CD8-positive, alpha-beta memory T cell (primary cell): ENCODE measurements around the gene PLPP2. TPM values are rescaled to one million over a fixed set of nuclear protein-coding genes. Genes with fewer than 3 reads are reported as not detected.

ENCODE experiments used
- CTCF ChIA-PET: fragments of 350-600 bp; sonication (Branson Sonifier 250); formaldehyde crosslinking; loops from one replicate; lab custom pipeline; 2021; ENCODE audit warnings: antibody characterized with exemption; lab: Charles Lee
- POLR2A ChIA-PET: fragments of 350-600 bp; sonication (Branson Sonifier 250); formaldehyde crosslinking; loops from one replicate; lab custom pipeline; 2021; ENCODE audit warnings: antibody characterized with exemption; lab: Charles Lee
- DNase-seq, 5 donors: peaks; one replicate each; pipeline versions ENCODE4 v3.0.0 to v3.0.0-alpha.2; 2020 to 2022; ENCODE audit warnings: mixed read lengths in 1 of 5
- H3K27ac ChIP-seq: one replicate; pipeline ENCODE4 v1.7.0; 2013; ENCODE audit warnings: low read depth, mild to moderate bottlenecking, low read length, moderate library complexity
- H3K27me3 ChIP-seq: 2 replicates; pipeline ENCODE4 v1.7.0; 2013; ENCODE audit warnings: low read length, mild to moderate bottlenecking; ENCODE audit not compliant: insufficient read depth, poor library complexity, severe bottlenecking
- H3K36me3 ChIP-seq: 2 replicates; pipeline ENCODE4 v1.7.0; 2013; ENCODE audit warnings: mild to moderate bottlenecking, low read length, moderate library complexity; ENCODE audit not compliant: insufficient read depth
- H3K4me1 ChIP-seq: 2 replicates; pipeline ENCODE4 v1.7.0; 2013; ENCODE audit warnings: mild to moderate bottlenecking, low read length, moderate library complexity; ENCODE audit not compliant: insufficient read depth
- H3K4me3 ChIP-seq: 2 replicates; pipeline ENCODE4 v1.7.0; 2013; ENCODE audit warnings: mild to moderate bottlenecking, low read length
- H3K9me3 ChIP-seq: 2 replicates; pipeline ENCODE4 v1.7.0; 2013; ENCODE audit warnings: mild to moderate bottlenecking, low read length
- H3K27ac Mint-ChIP-seq, 8 donors: one replicate each; pipeline ENCODE4 v1.8.0; 2020 to 2021; ENCODE audit warnings: mixed read lengths in 8 of 8, mild to moderate bottlenecking in 6 of 8, inconsistent platforms in 3 of 8, moderate library complexity in 3 of 8
- H3K27me3 Mint-ChIP-seq, 2 donors: one replicate each; pipeline ENCODE4 v1.8.0; 2020 to 2021; ENCODE audit warnings: mixed read lengths in 2 of 2, mild to moderate bottlenecking in 1 of 2, moderate library complexity in 1 of 2
- H3K36me3 Mint-ChIP-seq, 3 donors: one replicate each; pipeline ENCODE4 v1.8.0; 2020 to 2021; ENCODE audit warnings: mixed read lengths in 3 of 3, inconsistent platforms in 1 of 3, mild to moderate bottlenecking in 1 of 3
- H3K4me1 Mint-ChIP-seq, 3 donors: one replicate each; pipeline ENCODE4 v1.8.0; 2020 to 2021; ENCODE audit warnings: mixed read lengths in 3 of 3, inconsistent platforms in 1 of 3, mild to moderate bottlenecking in 1 of 3
- H3K4me3 Mint-ChIP-seq, 7 donors: one replicate each; pipeline ENCODE4 v1.8.0; 2020 to 2021; ENCODE audit warnings: mixed read lengths in 7 of 7, mild to moderate bottlenecking in 6 of 7, moderate library complexity in 4 of 7, inconsistent platforms in 2 of 7
- H3K9me3 Mint-ChIP-seq, 5 donors: one replicate each; pipeline ENCODE4 v1.8.0; 2020 to 2022; ENCODE audit warnings: mixed read lengths in 5 of 5, mild to moderate bottlenecking in 3 of 5, moderate library complexity in 2 of 5, inconsistent platforms in 1 of 5
- polyA plus RNA-seq: library from polyadenylated mRNA; unstranded; fragments of 300-500 nt; fragmentation: Illumina TruSeq; gene quantifications from one replicate; pipeline ENCODE4 v1.2.3, GENCODE V29; 2021
- total RNA-seq, 2 experiments: library from RNA; stranded (reverse); gene quantifications; one replicate each; pipeline ENCODE4 v1.2.3, GENCODE V29; 2021

The PLPP2 gene
- total and polyA plus RNA-seq, 3 experiments from 2014 or later, result 2.3 TPM; not detected in 2

GRCh38 chr19:294341-294945, 3.2 kb upstream of the PLPP2 start:
- Histone ChIP-seq H3K4me3 (no peak overlapping the region), H3K36me3 (no peaks in the 10 kb centered on the region), H3K27me3 (peaks cover 13% of the 10 kb centered on the region), H3K4me1 (peaks cover 9% of the 10 kb centered on the region), H3K9me3 (no peaks in the 10 kb centered on the region), H3K27ac (no peak overlapping the region)
- Mint-ChIP-seq H3K36me3 (peaks cover 0 to 3% (median 0%) of the 10 kb centered on the region in 3 donors), H3K4me1 (peaks cover 16 to 19% (median 19%) of the 10 kb centered on the region in 3 donors), H3K27ac (no peak overlapping the region), H3K27me3 (peaks cover 30 to 53% of the 10 kb centered on the region in 2 donors), H3K4me3 (peak overlapping the region in 6 of 7 donors; percentile 32 to 83 (median 38)), H3K9me3 (no peaks in the 10 kb centered on the region)
- POLR2A ChIA-PET, result no interaction called here
- CTCF ChIA-PET, result no interaction called here
- DNase-seq, result no peak

GRCh38 chr19:293436-294110, 2.4 kb upstream of the PLPP2 start:
- Mint-ChIP-seq H3K36me3 (peaks cover 0 to 3% (median 0%) of the 10 kb centered on the region in 3 donors), H3K27me3 (peaks cover 32 to 61% of the 10 kb centered on the region in 2 donors), H3K4me3 (peak overlapping the region in 4 of 7 donors; percentile 29 to 74 (median 40)), H3K27ac (peak overlapping the region in 1 of 8 donors; percentile 43), H3K9me3 (no peaks in the 10 kb centered on the region), H3K4me1 (peaks cover 16 to 19% (median 19%) of the 10 kb centered on the region in 3 donors)
- POLR2A ChIA-PET, result no interaction called here
- Histone ChIP-seq H3K36me3 (no peaks in the 10 kb centered on the region), H3K4me1 (peaks cover 9% of the 10 kb centered on the region), H3K27me3 (peaks cover 13% of the 10 kb centered on the region), H3K27ac (no peak overlapping the region), H3K9me3 (no peaks in the 10 kb centered on the region), H3K4me3 (no peak overlapping the region)
- DNase-seq, result no peak
- CTCF ChIA-PET, result interaction anchor here (0.6 kb wide), 1 partner anchor 69 kb away, joined by 3 read pairs; no protein-coding TSS in a partner anchor

- no peaks in the 10 kb centered on the region for H3K9me3 ChIP-seq
- H3K4me1 ChIP-seq, result peaks cover 9% of the 10 kb centered on the region
- peaks cover 0 to 3% (median 0%) of the 10 kb centered on the region in 3 donors for H3K36me3 Mint-ChIP-seq
- peaks cover 13% of the 10 kb centered on the region for H3K27me3 ChIP-seq
- ChIA-PET CTCF (interaction anchor here (0.6 kb wide), 1 partner anchor 69 kb away, joined by 3 read pairs; no protein-coding TSS in a partner anchor), POLR2A (no interaction called here)
- H3K4me3 Mint-ChIP-seq, result peak overlapping the region in 4 of 7 donors; percentile 29 to 74 (median 40)
- no peak overlapping the region for H3K4me3 ChIP-seq
- no peaks in the 10 kb centered on the region for H3K36me3 ChIP-seq
- no peaks in the 10 kb centered on the region for H3K9me3 Mint-ChIP-seq
- H3K27ac ChIP-seq, result no peak overlapping the region
- DNase-seq, result no peak
- H3K27me3 Mint-ChIP-seq, result peaks cover 32 to 68% of the 10 kb centered on the region in 2 donors
- peaks cover 16 to 19% (median 19%) of the 10 kb centered on the region in 3 donors for H3K4me1 Mint-ChIP-seq
- peak overlapping the region in 2 of 8 donors; percentile 17 to 52 for H3K27ac Mint-ChIP-seq
These were observed 1.7 kb upstream of the PLPP2 start for GRCh38 chr19:292951-293350.

GRCh38 chr19:292281-292884, 1.2 kb upstream of the PLPP2 start:
- Mint-ChIP-seq H3K27ac (peak overlapping the region in 3 of 8 donors; percentile 17 to 54 (median 52)), H3K9me3 (no peaks in the 10 kb centered on the region), H3K27me3 (peaks cover 33 to 70% of the 10 kb centered on the region in 2 donors), H3K36me3 (peaks cover 0 to 3% (median 0%) of the 10 kb centered on the region in 3 donors), H3K4me3 (peak overlapping the region in 4 of 7 donors; percentile 10 to 72 (median 27)), H3K4me1 (peaks cover 16 to 19% (median 19%) of the 10 kb centered on the region in 3 donors)
- Histone ChIP-seq H3K9me3 (no peaks in the 10 kb centered on the region), H3K4me3 (no peak overlapping the region), H3K27ac (no peak overlapping the region), H3K4me1 (peaks cover 9% of the 10 kb centered on the region), H3K36me3 (no peaks in the 10 kb centered on the region), H3K27me3 (peaks cover 13% of the 10 kb centered on the region)
- CTCF ChIA-PET, result no interaction called here
- no peak for DNase-seq
- POLR2A ChIA-PET, result no interaction called here

- no peaks in the 10 kb centered on the region for H3K9me3 Mint-ChIP-seq
- H3K36me3 Mint-ChIP-seq, result peaks cover 0 to 3% (median 0%) of the 10 kb centered on the region in 3 donors
- no peak overlapping the region for H3K27ac Mint-ChIP-seq
- H3K27ac ChIP-seq, result no peak overlapping the region
- DNase-seq, result no peak
- H3K4me3 Mint-ChIP-seq, result peak overlapping the region in 1 of 7 donors; percentile 36
- ChIA-PET CTCF (no interaction called here), POLR2A (no interaction called here)
- peaks cover 13% of the 10 kb centered on the region for H3K27me3 ChIP-seq
- H3K36me3 ChIP-seq, result no peaks in the 10 kb centered on the region
- peaks cover 16 to 19% (median 19%) of the 10 kb centered on the region in 3 donors for H3K4me1 Mint-ChIP-seq
- H3K4me1 ChIP-seq, result peaks cover 9% of the 10 kb centered on the region
- peaks cover 38 to 77% of the 10 kb centered on the region in 2 donors for H3K27me3 Mint-ChIP-seq
- no peaks in the 10 kb centered on the region for H3K9me3 ChIP-seq
- no peak overlapping the region for H3K4me3 ChIP-seq
These were observed 518 bp upstream of the PLPP2 start for GRCh38 chr19:291561-292280.

- Mint-ChIP-seq H3K27me3 (peaks cover 36 to 67% of the 10 kb centered on the region in 2 donors), H3K9me3 (no peaks in the 10 kb centered on the region), H3K27ac (peak overlapping the region in 4 of 8 donors; percentile 79 to 96 (median 86)), H3K4me3 (peak overlapping the region; percentile 41 to 92 (median 71)), H3K36me3 (peaks cover 0 to 3% (median 0%) of the 10 kb centered on the region in 3 donors), H3K4me1 (peaks cover 16 to 19% (median 19%) of the 10 kb centered on the region in 3 donors)
- DNase-seq, result peak in 2 of 5 donors; percentile 39 to 49
- no peak overlapping the region for H3K27ac ChIP-seq
- CTCF ChIA-PET, result no interaction called here
- POLR2A ChIA-PET, result no interaction called here
- no peak overlapping the region for H3K4me3 ChIP-seq
- H3K4me1 ChIP-seq, result peaks cover 9% of the 10 kb centered on the region
- no peaks in the 10 kb centered on the region for H3K36me3 ChIP-seq
- H3K9me3 ChIP-seq, result no peaks in the 10 kb centered on the region
- H3K27me3 ChIP-seq, result peaks cover 13% of the 10 kb centered on the region
These were observed 714 bp downstream of the PLPP2 start for GRCh38 chr19:290372-291005.

GRCh38 chr19:289651-290371, 1.4 kb downstream of the PLPP2 start:
- Histone ChIP-seq H3K4me3 (no peak overlapping the region), H3K9me3 (no peaks in the 10 kb centered on the region), H3K4me1 (peaks cover 7% of the 10 kb centered on the region), H3K27ac (no peak overlapping the region), H3K36me3 (no peaks in the 10 kb centered on the region), H3K27me3 (peaks cover 13% of the 10 kb centered on the region)
- CTCF ChIA-PET, result no interaction called here
- POLR2A ChIA-PET, result no interaction called here
- Mint-ChIP-seq H3K4me3 (peak overlapping the region; percentile 41 to 92 (median 71)), H3K27me3 (peaks cover 36 to 63% of the 10 kb centered on the region in 2 donors), H3K27ac (peak overlapping the region in 4 of 8 donors; percentile 79 to 96 (median 86)), H3K4me1 (peaks cover 15 to 18% (median 18%) of the 10 kb centered on the region in 3 donors), H3K9me3 (no peaks in the 10 kb centered on the region), H3K36me3 (peaks cover 0 to 3% (median 0%) of the 10 kb centered on the region in 3 donors)
- DNase-seq, result peak in 3 of 5 donors; percentile 49 to 63 (median 57)
